GM23338 (cell line): ENCODE data around the gene ST3GAL4. TPM values are rescaled to one million over a fixed set of nuclear protein-coding genes. Genes with fewer than 3 reads are reported as not detected.

Source experiments
- ATAC-seq: fragments of 200-7000 bp; cut with Tn5 transposase; 3 replicates; pipeline ENCODE4 v1.9.1; 2020
- DNase-seq: peaks from one replicate; pipeline ENCODE4 v3.0.0-alpha.2; 2015; ENCODE audit warnings: low spot score
- H2AFZ ChIP-seq: fragments of 200-600 bp; sonication (generic); 2 replicates; pipeline ENCODE4 v1.8.0; 2016; ENCODE audit warnings: antibody characterized with exemption, mild to moderate bottlenecking, moderate library complexity
- H3F3A ChIP-seq: fragments of 200-600 bp; sonication (generic); replicated peaks from 2 replicates; pipeline ENCODE4 v1.8.0; 2017; ENCODE audit warnings: antibody characterized with exemption, mixed run types, low read depth
- H3K27ac ChIP-seq: fragments of 200-600 bp; sonication (generic); 2 replicates; pipeline ENCODE4 v1.6.1; 2016; ENCODE audit warnings: low read depth
- H3K27me3 ChIP-seq: fragments of 200-600 bp; sonication (generic); 2 replicates; pipeline ENCODE4 v1.8.0; 2016; ENCODE audit warnings: mild to moderate bottlenecking, mixed run types, moderate library complexity; ENCODE audit not compliant: insufficient read depth
- H3K36me3 ChIP-seq: fragments of 200-600 bp; sonication (generic); 2 replicates; pipeline ENCODE4 v1.8.0; 2016; ENCODE audit warnings: mild to moderate bottlenecking; ENCODE audit not compliant: insufficient read depth
- H3K4me1 ChIP-seq: fragments of 200-600 bp; sonication (generic); 2 replicates; pipeline ENCODE4 v1.8.0; 2016; ENCODE audit warnings: mild to moderate bottlenecking, moderate library complexity; ENCODE audit not compliant: insufficient read depth
- H3K4me2 ChIP-seq: fragments of 200-600 bp; sonication (generic); 2 replicates; pipeline ENCODE4 v1.7.1; 2017; ENCODE audit warnings: mixed run types
- H3K4me3 ChIP-seq: fragments of 200-600 bp; sonication (generic); 2 replicates; pipeline ENCODE4 v1.6.1; 2016; ENCODE audit warnings: mixed run types
- H3K79me2 ChIP-seq: fragments of 200-600 bp; sonication (generic); replicated peaks from 2 replicates; pipeline ENCODE4 v1.8.0; 2017; ENCODE audit warnings: mild to moderate bottlenecking; ENCODE audit not compliant: insufficient read depth
- H3K9me2 ChIP-seq: fragments of 200-600 bp; sonication (generic); 2 replicates; pipeline ENCODE4 v1.8.0; 2017; ENCODE audit not compliant: insufficient read depth
- H4K20me1 ChIP-seq: fragments of 200-600 bp; sonication (generic); replicated peaks from 2 replicates; pipeline ENCODE4 v1.8.0; 2017; ENCODE audit warnings: mild to moderate bottlenecking; ENCODE audit not compliant: insufficient read depth
- H3K27ac Mint-ChIP-seq: 2 replicates; pipeline ENCODE4 v1.8.0; 2020; ENCODE audit warnings: inconsistent platforms, mild to moderate bottlenecking, moderate library complexity, mixed read lengths
- H3K27me3 Mint-ChIP-seq: 3 replicates; pipeline ENCODE4 v1.8.0; 2022; ENCODE audit warnings: low read depth, mild to moderate bottlenecking, moderate library complexity, mixed read lengths, inconsistent platforms; ENCODE audit not compliant: insufficient read depth, poor library complexity
- H3K36me3 Mint-ChIP-seq: 3 replicates; pipeline ENCODE4 v1.8.0; 2021; ENCODE audit warnings: low read depth, mild to moderate bottlenecking, inconsistent platforms, moderate library complexity, mixed read lengths
- H3K4me1 Mint-ChIP-seq: 3 replicates; pipeline ENCODE4 v1.8.0; 2020; ENCODE audit warnings: mild to moderate bottlenecking, inconsistent platforms, mixed read lengths
- H3K4me3 Mint-ChIP-seq: 3 replicates; pipeline ENCODE4 v1.8.0; 2021; ENCODE audit warnings: moderate library complexity, mild to moderate bottlenecking, inconsistent platforms, mixed read lengths
- H3K9me3 Mint-ChIP-seq: 3 replicates; pipeline ENCODE4 v1.8.0; 2020; ENCODE audit warnings: moderate library complexity, mild to moderate bottlenecking, inconsistent platforms, mixed read lengths
- CREB1 ChIP-seq: fragments of 250-450 bp; sonication (Bioruptor Pico); IDR thresholded peaks from 2 replicates; pipeline ENCODE4 v1.5.0; 2020; ENCODE audit warnings: low read depth, mild to moderate bottlenecking, moderate library complexity
- ETS1 ChIP-seq: IDR thresholded peaks from 2 replicates; pipeline ENCODE4 v1.6.1; 2016; ENCODE audit warnings: antibody characterized with exemption
- EZH2phosphoT487 ChIP-seq: fragments of 200-600 bp; sonication (generic); IDR thresholded peaks from one replicate; pipeline ENCODE4 v1.8.1; 2018; ENCODE audit warnings: antibody characterized with exemption; ENCODE audit not compliant: unreplicated experiment
- STAT1 ChIP-seq: IDR thresholded peaks from one replicate; pipeline ENCODE4 v1.6.1; 2016; ENCODE audit warnings: antibody characterized with exemption; ENCODE audit not compliant: unreplicated experiment
- ZNF114 ChIP-seq: fragments of 250-450 bp; sonication (Bioruptor Pico); IDR thresholded peaks from 2 replicates; pipeline ENCODE4 v1.5.0; 2020; ENCODE audit warnings: mild to moderate bottlenecking, moderate library complexity
- ZNF331 ChIP-seq: fragments of 250-450 bp; sonication (Bioruptor Pico); IDR thresholded peaks from 2 replicates; pipeline ENCODE4 v1.5.0; 2020; ENCODE audit warnings: low read depth, mild to moderate bottlenecking, moderate library complexity
- polyA plus RNA-seq: library from polyadenylated mRNA; unstranded; fragments of >200 nt; fragmentation: Nextera tagmentation; extraction: Ambion mirVana; gene quantifications from 2 replicates; pipeline ENCODE4 v1.2.1, GENCODE V29; 2016
- total RNA-seq: library from RNA; depleted of rRNA; stranded (reverse); fragments of >200 nt; shearing (Covaris generic); gene quantifications from 2 replicates; pipeline ENCODE4 v1.2.3, GENCODE V29; 2014
- TF ChIP-seq, protein P1 (sequence below): IDR thresholded peaks from one replicate; pipeline ENCODE4 v1.6.1; 2018; ENCODE audit warnings: antibody characterized with exemption; ENCODE audit not compliant: unreplicated experiment
- TF ChIP-seq, protein P2 (sequence below): fragments of 250-450 bp; sonication (Bioruptor Pico); IDR thresholded peaks from 2 replicates; pipeline ENCODE4 v1.5.0; 2020; ENCODE audit warnings: mild to moderate bottlenecking, moderate library complexity

ST3GAL4 gene
- total and polyA plus RNA-seq, 2 experiments from 2014 or later: 10.1 to 28.0 TPM

DNA sequence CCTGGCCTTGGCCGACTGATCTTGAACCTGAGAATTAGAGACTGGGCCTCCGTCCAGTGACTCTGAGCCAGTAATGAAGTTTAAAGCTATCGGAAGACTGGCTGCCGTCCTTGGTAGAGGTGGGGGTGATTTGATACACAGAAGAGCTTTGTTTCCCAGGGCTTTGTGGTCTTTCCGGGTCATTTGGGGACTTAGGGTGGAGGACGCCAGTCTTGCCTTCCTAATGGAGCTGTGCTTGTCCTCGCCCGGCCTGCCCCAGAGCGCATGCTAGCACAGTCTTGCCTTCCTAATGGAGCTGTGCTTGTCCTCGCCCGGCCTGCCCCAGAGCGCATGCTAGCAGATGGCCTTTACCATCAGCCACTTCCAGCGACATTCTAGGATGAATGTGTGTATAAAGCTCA, 65.8 kb downstream of the ST3GAL4 start:
- no peaks in the 10 kb centered on the region for H3K36me3 Mint-ChIP-seq
- peaks cover 9% of the 10 kb centered on the region for H3K27me3 Mint-ChIP-seq
- no peaks in the 10 kb centered on the region for H3K36me3 ChIP-seq
- H3K4me3 Mint-ChIP-seq: no peak overlapping the region
- no peak for TF ChIP-seq EZH2phosphoT487
- TF ChIP-seq ZNF331 (CRISPR knock-in tag): no peak
- no peak for TF ChIP-seq STAT1
- TF ChIP-seq CREB1 (CRISPR knock-in tag): no peak
- TF ChIP-seq ETS1: no peak
- no peak for TF ChIP-seq ZNF114 (CRISPR knock-in tag)
- TF ChIP-seq, protein P1, sequence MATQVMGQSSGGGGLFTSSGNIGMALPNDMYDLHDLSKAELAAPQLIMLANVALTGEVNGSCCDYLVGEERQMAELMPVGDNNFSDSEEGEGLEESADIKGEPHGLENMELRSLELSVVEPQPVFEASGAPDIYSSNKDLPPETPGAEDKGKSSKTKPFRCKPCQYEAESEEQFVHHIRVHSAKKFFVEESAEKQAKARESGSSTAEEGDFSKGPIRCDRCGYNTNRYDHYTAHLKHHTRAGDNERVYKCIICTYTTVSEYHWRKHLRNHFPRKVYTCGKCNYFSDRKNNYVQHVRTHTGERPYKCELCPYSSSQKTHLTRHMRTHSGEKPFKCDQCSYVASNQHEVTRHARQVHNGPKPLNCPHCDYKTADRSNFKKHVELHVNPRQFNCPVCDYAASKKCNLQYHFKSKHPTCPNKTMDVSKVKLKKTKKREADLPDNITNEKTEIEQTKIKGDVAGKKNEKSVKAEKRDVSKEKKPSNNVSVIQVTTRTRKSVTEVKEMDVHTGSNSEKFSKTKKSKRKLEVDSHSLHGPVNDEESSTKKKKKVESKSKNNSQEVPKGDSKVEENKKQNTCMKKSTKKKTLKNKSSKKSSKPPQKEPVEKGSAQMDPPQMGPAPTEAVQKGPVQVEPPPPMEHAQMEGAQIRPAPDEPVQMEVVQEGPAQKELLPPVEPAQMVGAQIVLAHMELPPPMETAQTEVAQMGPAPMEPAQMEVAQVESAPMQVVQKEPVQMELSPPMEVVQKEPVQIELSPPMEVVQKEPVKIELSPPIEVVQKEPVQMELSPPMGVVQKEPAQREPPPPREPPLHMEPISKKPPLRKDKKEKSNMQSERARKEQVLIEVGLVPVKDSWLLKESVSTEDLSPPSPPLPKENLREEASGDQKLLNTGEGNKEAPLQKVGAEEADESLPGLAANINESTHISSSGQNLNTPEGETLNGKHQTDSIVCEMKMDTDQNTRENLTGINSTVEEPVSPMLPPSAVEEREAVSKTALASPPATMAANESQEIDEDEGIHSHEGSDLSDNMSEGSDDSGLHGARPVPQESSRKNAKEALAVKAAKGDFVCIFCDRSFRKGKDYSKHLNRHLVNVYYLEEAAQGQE: no peak
- TF ChIP-seq, protein P2, sequence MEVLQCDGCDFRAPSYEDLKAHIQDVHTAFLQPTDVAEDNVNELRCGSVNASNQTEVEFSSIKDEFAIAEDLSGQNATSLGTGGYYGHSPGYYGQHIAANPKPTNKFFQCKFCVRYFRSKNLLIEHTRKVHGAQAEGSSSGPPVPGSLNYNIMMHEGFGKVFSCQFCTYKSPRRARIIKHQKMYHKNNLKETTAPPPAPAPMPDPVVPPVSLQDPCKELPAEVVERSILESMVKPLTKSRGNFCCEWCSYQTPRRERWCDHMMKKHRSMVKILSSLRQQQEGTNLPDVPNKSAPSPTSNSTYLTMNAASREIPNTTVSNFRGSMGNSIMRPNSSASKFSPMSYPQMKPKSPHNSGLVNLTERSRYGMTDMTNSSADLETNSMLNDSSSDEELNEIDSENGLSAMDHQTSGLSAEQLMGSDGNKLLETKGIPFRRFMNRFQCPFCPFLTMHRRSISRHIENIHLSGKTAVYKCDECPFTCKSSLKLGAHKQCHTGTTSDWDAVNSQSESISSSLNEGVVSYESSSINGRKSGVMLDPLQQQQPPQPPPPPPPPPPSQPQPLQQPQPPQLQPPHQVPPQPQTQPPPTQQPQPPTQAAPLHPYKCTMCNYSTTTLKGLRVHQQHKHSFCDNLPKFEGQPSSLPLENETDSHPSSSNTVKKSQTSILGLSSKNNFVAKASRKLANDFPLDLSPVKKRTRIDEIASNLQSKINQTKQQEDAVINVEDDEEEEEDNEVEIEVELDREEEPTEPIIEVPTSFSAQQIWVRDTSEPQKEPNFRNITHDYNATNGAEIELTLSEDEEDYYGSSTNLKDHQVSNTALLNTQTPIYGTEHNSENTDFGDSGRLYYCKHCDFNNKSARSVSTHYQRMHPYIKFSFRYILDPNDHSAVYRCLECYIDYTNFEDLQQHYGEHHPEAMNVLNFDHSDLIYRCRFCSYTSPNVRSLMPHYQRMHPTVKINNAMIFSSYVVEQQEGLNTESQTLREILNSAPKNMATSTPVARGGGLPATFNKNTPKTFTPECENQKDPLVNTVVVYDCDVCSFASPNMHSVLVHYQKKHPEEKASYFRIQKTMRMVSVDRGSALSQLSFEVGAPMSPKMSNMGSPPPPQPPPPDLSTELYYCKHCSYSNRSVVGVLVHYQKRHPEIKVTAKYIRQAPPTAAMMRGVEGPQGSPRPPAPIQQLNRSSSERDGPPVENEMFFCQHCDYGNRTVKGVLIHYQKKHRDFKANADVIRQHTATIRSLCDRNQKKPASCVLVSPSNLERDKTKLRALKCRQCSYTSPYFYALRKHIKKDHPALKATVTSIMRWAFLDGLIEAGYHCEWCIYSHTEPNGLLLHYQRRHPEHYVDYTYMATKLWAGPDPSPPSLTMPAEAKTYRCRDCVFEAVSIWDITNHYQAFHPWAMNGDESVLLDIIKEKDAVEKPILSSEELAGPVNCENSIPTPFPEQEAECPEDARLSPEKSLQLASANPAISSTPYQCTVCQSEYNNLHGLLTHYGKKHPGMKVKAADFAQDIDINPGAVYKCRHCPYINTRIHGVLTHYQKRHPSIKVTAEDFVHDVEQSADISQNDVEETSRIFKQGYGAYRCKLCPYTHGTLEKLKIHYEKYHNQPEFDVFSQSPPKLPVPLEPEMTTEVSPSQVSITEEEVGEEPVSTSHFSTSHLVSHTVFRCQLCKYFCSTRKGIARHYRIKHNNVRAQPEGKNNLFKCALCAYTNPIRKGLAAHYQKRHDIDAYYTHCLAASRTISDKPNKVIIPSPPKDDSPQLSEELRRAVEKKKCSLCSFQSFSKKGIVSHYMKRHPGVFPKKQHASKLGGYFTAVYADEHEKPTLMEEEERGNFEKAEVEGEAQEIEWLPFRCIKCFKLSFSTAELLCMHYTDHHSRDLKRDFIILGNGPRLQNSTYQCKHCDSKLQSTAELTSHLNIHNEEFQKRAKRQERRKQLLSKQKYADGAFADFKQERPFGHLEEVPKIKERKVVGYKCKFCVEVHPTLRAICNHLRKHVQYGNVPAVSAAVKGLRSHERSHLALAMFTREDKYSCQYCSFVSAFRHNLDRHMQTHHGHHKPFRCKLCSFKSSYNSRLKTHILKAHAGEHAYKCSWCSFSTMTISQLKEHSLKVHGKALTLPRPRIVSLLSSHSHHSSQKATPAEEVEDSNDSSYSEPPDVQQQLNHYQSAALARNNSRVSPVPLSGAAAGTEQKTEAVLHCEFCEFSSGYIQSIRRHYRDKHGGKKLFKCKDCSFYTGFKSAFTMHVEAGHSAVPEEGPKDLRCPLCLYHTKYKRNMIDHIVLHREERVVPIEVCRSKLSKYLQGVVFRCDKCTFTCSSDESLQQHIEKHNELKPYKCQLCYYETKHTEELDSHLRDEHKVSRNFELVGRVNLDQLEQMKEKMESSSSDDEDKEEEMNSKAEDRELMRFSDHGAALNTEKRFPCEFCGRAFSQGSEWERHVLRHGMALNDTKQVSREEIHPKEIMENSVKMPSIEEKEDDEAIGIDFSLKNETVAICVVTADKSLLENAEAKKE (CRISPR knock-in tag): no peak
- no peaks in the 10 kb centered on the region for H3K9me2 ChIP-seq
- 0 out of 2 replicates have a peak, but pooled peaks cover 3% of the 10 kb centered on the region for H3K27me3 ChIP-seq
- H3K79me2 ChIP-seq: no peaks in the 10 kb centered on the region
- H3K27ac ChIP-seq: no peak overlapping the region
- H3K27ac Mint-ChIP-seq: no peak overlapping the region
- no peaks in the 10 kb centered on the region for H4K20me1 ChIP-seq
- no peaks in the 10 kb centered on the region for H3K9me3 Mint-ChIP-seq
- H3K4me3 ChIP-seq: no peak overlapping the region
- no peak for DNase-seq
- no peak overlapping the region for H3K4me2 ChIP-seq
- H2AFZ ChIP-seq: no peak overlapping the region
- 0 out of 2 replicates have a peak, but pooled peaks cover 3% of the 10 kb centered on the region for H3F3A ChIP-seq
- no peak for ATAC-seq
- peaks cover 6% of the 10 kb centered on the region for H3K4me1 Mint-ChIP-seq
- H3K4me1 ChIP-seq: peaks cover 5% of the 10 kb centered on the region; the same call in 1 of the 2 replicates
